SH-SY5Y (cell line): ENCODE data around the gene CTTN.

Experiments
- GATA2 ChIP-seq: IDR thresholded peaks from 2 replicates; pipeline ENCODE4 v1.6.1; 2011; ENCODE audit warnings: mild to moderate bottlenecking, low read depth, low read length
- GATA3 ChIP-seq: IDR thresholded peaks from 2 replicates; pipeline ENCODE4 v1.6.1; 2011; ENCODE audit warnings: low read depth, mild to moderate bottlenecking, low read length, moderate library complexity

Gene CTTN

GRCh38 chr11:70368961-70369360, 29.4 kb upstream of the CTTN start:
- TF ChIP-seq GATA2 (no peak), GATA3 (no peak)

GRCh38 chr11:70371241-70371640, 27.1 kb upstream of the CTTN start:
- TF ChIP-seq GATA2 (no peak), GATA3 (no peak)

- TF ChIP-seq GATA2 (no peak), GATA3 (no peak)
These were observed 26.3 kb upstream of the CTTN start for GRCh38 chr11:70372076-70372475.

GRCh38 chr11:70376621-70377020, 21.7 kb upstream of the CTTN start:
- TF ChIP-seq GATA2, result no peak
- no peak for TF ChIP-seq GATA3

- TF ChIP-seq GATA2 (no peak), GATA3 (no peak)
These were observed 20.7 kb upstream of the CTTN start for GRCh38 chr11:70377645-70378044.

GRCh38 chr11:70378506-70379134, 19.7 kb upstream of the CTTN start:
- TF ChIP-seq GATA3, result no peak

GRCh38 chr11:70381350-70381749, 17.0 kb upstream of the CTTN start:
- TF ChIP-seq GATA3, result no peak
- no peak for TF ChIP-seq GATA2

- TF ChIP-seq GATA2, result no peak
- no peak for TF ChIP-seq GATA3
These were observed 16.2 kb upstream of the CTTN start for GRCh38 chr11:70381872-70382861.

GRCh38 chr11:70383664-70384565, 14.4 kb upstream of the CTTN start:
- TF ChIP-seq GATA3, result no peak

GRCh38 chr11:70384566-70385152, 13.7 kb upstream of the CTTN start:
- TF ChIP-seq GATA3 (no peak), GATA2 (no peak)

GRCh38 chr11:70387564-70387963, 10.8 kb upstream of the CTTN start:
- TF ChIP-seq GATA2 (no peak), GATA3 (no peak)

- TF ChIP-seq GATA2, result no peak
- TF ChIP-seq GATA3, result no peak
These were observed 9.1 kb upstream of the CTTN start for GRCh38 chr11:70389201-70389600.

- TF ChIP-seq GATA2, result no peak
- TF ChIP-seq GATA3, result no peak
These were observed 3.9 kb upstream of the CTTN start for GRCh38 chr11:70394211-70394950.
